HCEC 1CT (cell line): Measurements from ENCODE around the gene PSG3.
"Not testable (repeated sequence)": the region's sequence is repeated elsewhere in the genome, so short reads cannot be mapped to it uniquely, and the experiment has no call there.

ENCODE experiments used
- DNase-seq: peaks from one replicate; pipeline ENCODE4 v3.0.0-alpha.2; 2017

Gene PSG3

GRCh38 chr19:42740381-42740780 lies at the start of gene PSG3:
Gene PSG3, minus strand, starts transcription at chr19:42740481. Its CDS starts 97 bp downstream, at chr19:42740384.
- DNase-seq, result not testable (repeated sequence)

- not testable (repeated sequence) for DNase-seq
Measured at GRCh38 chr19:42788766-42789165, 48.5 kb upstream of the PSG3 start.

DNA sequence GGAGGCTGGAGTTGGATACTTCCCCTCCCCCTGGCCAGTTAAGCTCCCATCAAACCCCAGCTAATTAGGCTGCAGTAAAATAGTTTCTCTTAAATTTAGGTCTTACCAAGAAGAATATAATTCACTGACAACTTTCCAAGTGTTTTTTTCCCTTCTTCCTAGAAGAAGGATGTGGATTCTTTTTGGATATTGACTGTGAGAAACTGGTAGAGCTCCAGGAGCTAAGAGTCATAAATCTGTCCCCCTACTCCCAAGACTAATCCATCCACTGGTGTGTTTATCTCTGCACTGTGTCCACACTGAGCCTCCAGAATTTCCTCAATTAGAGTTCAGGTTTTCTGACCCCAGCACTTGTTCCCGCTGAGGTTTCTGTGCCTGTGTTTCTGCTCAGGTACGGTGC lies 47.5 kb upstream of the PSG3 start:
- DNase-seq, result not testable (repeated sequence)

GRCh38 chr19:42776750-42777612 lies 36.7 kb upstream of the PSG3 start:
- peak; percentile 50 for DNase-seq

DNA sequence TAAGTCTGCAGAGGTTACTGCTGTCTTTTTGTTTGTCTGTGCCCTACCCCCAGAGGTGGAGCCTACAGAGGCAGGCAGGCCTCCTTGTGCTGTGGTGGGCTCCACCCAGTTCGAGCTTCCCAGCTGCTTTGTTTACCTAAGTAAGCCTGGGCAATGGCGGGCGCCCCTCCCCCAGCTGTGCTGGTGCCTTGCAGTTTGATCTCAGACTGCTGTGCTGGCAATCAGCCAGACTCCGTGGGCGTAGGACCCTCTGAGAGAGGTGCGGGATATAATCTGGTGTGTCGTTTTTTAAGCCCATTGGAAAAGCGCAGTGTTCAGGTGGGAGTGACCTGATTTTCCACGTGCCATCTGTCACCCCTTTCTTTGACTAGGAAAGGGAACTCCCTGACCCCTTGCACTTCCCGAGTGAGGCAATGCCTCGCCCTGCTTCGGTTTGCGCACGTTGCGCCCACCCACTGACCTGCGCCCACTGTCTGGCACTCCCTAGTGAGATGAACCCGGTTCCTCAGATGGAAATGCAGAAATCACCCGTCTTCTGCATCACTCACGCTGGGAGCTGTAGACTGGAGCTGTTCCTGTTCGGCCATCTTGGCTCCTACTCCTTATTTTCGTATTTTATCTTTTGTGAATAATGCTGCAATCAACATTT lies 34.4 kb upstream of the PSG3 start:
- not testable (repeated sequence) for DNase-seq

DNA sequence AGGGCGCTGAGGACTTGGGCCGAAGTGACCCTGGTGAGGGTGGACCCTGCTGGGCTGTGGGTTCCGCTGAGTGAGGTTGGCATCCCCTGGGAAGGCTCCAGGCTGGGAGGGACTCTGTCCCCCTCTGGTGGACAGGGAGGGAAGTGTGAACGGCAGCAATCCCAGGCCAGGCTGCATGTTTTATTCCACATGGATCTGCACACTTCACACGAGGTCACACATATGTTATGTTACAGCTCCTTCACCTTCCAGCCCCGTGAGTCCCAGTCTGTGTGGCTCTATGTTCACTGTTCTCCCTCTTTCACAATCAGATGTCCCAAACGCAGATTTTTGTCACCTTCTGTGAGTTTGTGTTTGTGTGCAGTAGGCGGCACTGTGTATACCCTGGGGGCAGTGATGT lies 27.0 kb upstream of the PSG3 start:
- DNase-seq, result not testable (repeated sequence)

- DNase-seq, result not testable (repeated sequence)
Measured at GRCh38 chr19:42766871-42767270, 26.6 kb upstream of the PSG3 start.

DNA sequence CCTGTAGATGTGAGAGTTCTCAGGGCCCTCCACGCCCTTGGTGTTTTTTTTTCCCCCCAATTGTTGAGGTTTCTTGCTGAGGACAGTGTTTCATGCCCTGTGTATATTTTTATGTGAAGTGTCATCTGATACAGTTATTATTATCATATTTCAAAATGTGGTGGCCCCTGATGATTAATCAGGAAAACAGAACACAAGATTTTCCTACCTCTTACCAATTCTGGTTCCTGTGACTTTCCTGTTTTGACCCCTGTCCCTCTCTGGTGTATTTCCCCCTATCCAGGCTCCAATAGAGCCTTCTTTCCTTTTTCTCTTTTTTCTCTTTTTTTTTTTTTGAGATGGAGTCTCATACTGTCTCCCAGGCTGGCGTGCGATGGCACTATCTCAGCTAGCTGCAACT lies 24.6 kb upstream of the PSG3 start:
- no peak for DNase-seq

DNA sequence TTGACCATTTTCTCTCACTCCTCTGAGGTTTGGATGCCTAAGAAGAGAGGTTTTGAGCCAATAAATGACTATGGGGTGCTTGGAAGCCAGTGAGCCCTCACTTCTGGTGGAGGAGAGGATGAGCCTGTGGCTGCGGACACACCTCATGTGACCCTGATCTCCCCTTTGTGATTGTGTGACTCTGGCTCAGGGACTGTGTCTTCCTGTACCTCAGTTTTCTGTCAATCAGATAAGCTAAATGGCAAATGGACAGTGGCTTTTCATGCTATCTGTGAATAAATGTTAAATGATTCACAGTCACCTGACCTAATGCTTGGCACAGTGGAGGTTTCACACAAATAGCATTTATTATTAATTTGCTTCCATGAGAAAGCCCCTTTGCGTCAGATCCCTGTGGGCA lies 22.5 kb upstream of the PSG3 start:
- no peak for DNase-seq

- not testable (repeated sequence) for DNase-seq
Measured at GRCh38 chr19:42761924-42762295, 21.6 kb upstream of the PSG3 start.

GRCh38 chr19:42760954-42761923 lies 21.0 kb upstream of the PSG3 start:
- peak; percentile 90 for DNase-seq

- not testable (repeated sequence) for DNase-seq
Measured at GRCh38 chr19:42758667-42759066, 18.4 kb upstream of the PSG3 start.

- not testable (repeated sequence) for DNase-seq
Measured at GRCh38 chr19:42752246-42752645, 12.0 kb upstream of the PSG3 start.

DNA sequence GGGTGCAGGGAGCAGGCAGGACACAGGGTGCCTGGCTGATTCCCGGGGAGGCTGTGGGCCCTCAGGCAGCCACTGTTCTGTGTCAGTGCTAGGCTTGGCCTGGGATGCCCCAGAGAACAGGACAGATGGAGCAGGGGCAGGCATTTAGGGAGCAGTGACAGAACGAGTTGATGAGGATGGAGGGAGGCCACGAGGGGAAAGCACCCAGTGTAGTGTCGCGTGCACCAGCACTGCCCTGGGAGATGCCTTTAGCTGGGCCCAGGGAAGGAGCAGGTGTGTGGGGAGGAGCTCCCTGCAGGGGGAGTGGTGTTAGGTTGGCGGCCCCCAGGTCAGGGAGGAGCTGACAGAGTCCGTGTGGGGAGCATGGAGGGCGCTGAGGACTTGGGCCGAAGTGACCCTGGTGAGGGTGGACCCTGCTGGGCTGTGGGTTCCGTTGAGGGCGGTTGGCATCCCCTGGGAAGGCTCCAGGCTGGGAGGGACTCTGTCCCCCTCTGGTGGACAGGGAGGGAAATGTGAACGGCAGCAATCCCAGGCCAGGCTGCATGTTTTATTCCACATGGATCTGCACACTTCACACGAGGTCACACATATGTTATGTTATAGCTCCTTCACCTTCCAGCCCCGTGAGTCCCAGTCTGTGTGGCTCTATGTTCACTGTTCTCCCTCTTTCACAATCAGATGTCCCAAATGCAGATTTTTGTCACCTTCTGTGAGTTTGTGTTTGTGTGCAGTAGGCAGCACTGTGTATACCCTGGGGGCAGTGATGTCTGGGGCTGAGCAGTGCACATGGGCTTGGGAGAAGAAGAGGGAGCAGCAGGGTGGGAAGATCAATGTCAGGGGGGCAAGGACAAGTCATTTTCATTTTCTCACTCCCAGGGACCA lies 1.7 kb upstream of the PSG3 start:
- DNase-seq, result peak; percentile 2

DNA sequence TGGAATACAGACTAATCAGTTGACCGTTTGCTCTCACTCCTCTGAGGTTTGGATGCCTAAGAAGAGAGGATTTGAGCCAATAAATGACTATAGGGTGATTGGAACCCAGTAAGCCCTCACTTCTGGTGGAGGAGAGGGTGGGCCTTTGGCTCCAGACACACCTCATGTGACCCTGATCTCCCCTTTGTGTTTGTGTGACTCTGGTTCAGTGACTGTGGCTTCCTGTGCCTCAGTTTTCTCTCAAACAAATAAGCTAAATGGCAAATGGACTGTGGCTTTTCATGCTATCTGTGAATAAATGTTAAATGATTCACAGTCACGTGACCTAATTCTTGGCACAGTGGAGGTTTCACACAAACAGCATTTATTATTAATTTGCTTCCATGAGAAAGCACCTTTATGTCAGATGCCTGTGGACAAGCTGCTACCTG lies 2.7 kb downstream of the PSG3 start:
- peak; percentile 31 for DNase-seq

DNA sequence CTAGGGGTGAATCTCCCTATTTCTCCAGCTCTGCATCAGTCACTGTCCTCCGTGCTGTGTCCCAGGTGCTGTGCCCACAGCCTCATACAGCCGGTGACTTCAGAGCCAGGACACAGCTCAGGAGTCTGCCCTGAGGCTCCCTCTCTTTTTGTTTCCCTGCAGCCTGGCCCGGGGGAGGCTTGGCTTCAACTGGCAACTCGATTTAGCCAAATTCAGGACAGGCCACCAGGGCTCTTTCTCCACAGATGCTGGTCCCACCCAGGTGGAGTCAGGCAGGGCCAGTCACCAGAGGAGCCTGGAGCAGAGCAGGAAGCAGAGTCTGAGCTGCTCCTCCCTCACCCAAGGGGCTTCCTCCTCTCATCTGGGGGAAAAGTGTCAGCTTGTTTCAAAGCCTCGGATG lies 11.9 kb downstream of the PSG3 start:
- not testable (repeated sequence) for DNase-seq

- DNase-seq, result not testable (repeated sequence)
Measured at GRCh38 chr19:42714000-42714399, 26.3 kb downstream of the PSG3 start.

DNA sequence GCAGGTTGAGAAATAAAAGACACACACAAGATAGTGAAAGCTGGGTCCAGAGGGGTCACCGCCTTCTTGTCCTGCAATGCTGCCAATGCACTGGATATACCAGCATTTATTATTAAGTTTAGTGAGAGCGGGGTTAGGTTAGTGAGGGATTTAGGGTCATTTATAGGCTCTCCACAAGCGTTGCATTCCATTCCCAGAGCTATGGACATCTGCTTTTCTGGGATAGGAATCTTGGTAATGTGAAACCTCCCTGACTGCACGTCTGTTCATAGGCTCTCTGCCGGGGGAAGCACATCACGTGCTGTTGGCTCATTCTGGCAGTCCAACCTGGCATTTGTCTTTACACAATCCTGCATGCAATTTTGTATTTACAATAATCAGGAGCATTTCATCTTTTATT lies 27.5 kb downstream of the PSG3 start:
- not testable (repeated sequence) for DNase-seq

- not testable (repeated sequence) for DNase-seq
Measured at GRCh38 chr19:42710986-42711385, 29.3 kb downstream of the PSG3 start.

DNA sequence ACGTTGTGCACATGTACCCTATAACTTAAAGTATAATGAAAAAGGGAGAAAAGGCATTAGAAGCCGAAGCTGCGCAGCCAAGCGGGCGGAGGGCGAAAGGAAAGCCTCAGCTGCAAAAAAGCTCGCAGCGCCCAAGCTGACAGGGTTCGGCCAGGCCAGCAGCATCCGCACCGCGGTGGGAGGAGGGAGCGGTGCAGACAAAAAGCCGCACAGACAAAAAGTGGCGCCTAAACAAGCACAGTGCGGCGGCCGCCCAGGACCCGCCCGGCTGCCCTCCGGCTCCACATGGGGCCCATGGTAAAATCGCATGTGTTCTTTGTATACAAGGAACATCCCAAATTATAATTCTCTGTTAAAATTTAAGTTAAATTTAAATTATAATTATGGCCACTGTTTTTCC lies 42.4 kb downstream of the PSG3 start:
- no peak for DNase-seq

DNA sequence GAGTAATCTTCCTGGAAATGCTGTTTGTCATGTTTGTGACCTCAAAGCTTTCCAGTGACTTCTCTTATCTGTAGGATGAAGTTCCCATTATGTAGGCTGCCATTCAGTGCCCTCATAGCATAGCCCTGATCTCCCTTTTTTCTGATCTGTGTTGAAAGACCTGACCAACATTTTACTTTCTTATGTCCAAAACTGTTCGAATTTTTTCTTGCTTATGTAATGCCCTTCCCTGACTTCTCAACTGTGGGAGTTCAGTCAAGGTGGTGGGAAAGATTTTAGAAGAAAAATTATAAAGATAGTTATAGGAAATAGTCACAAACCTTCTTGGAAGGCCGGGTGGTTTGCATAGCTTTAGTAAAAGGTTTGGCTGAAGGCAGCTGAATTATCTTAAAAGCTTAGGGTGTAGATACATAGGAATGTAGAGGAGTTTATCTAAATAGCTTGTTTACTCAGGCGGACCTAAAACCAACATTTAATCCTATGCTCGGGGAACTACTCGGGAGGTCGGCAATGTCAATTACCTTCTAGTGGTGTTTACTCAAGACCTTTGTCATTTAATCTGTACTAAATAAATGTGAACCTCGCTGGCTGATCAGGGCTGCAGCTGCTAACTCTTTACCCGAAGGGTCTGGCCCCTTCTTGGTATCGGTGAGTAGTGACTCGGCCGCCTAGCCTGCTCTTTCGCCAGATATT lies 44.3 kb downstream of the PSG3 start:
- no peak for DNase-seq
